IPS-NIHi7 (cell line): Measurements from ENCODE around the gene TACR3.
"Not testable (repeated sequence)": the region's sequence is repeated elsewhere in the genome, so short reads cannot be mapped to it uniquely, and the experiment has no call there.

Source experiments
- DNase-seq: peaks from one replicate; pipeline ENCODE4 v3.0.0; 2012; ENCODE audit warnings: mixed read lengths; ENCODE audit errors: extremely low spot score

Gene TACR3

GRCh38 chr4:103719830-103720207 is at the start of gene TACR3:
TSS of gene TACR3 (minus strand) at chr4:103719985. CDS start at chr4:103719675, 310 bp downstream.
- DNase-seq, result peak; percentile 69

DNA sequence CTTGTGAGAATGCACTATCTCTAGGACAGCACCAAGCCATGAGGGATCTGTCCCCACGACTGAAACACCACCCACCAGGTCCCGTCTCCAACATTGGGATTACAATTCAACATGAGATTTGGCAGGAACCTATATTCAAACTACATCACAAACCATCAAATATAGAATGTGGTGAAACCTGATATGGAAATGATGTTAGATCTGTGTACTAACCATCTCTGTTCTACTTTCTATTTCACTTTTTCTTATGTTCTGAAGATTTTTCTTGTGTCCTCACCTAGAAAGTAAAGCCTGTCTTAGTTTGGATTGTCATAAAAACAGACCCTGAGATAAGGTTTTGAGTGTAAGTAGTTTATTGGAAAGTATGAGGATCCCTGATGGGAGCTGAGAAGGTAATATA is 37.8 kb upstream of the TACR3 start:
- no peak for DNase-seq

DNA sequence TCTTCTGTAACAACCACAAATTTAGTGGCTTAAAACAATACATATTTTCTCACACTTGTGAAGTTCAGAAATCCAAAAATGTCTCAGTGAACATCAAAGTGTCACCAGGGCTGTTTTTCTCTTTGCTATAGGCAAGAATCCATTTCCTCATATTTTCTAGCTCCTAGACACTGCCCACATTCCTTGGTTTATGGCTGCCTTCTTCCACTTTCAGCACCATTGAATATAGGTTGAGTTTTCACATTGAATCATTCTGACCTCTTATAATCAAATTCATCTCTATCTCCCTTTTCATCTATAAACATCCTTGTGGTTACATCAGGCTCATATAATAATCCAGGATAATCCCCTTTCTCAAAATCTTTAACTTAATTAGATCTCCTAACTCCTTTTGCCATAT is 37.0 kb upstream of the TACR3 start:
- no peak for DNase-seq

DNA sequence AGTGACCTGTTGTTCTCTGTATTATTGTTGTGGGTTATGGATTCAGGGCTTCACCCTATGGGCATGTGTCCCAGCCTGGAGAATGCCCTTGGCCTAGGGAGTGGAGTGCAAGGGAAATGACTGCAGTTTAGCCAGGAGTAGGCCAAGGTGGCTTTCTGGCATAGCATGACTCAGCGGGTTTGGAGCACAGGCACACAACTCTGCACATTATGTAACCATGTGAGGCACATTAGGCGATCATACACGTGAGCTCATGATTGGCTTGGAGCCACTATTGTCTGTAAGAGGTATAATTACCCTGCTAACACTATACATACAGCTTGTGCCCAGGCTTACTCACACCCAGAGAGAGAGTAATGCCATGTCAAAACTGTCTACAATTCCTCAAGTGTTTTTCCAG is 35.1 kb upstream of the TACR3 start:
- DNase-seq, result no peak

DNA sequence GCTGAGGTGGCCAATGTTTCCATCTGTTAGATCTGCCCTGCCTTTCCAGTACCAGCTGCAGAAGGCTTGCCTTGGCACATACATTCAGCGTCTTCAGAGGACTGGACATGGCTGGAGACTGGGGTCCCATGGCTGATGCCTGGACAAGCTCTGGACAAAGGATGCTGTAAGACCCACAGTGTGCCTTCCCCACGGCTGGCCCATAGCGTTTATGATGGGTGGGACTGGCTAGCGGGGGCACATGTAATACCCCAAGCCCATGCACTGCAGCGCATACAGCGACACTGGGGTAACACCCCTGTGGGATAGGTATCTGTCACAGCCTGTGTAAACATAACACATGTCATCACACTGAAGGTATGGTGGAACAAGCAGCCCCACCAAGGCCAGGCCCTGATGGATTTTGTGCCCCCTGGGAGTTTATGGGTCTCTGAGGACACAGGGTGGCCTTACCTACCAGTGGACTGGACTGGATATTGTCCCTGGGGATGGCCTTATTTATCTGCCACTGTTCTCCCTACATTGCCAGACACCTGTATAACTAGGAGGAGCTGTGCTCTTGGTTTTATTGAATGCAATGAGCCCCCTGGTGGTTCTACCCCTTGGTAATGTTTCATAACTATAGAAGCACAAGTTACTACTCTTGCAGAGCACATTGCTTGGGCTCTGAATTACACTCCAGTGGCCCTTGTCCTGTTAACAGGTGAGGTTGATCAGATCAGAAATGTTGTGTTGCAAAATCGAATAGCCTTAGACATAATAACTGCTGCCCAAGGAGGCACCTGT is 34.3 kb upstream of the TACR3 start:
- DNase-seq, result no peak

GRCh38 chr4:103723150-103723549 is 3.4 kb upstream of the TACR3 start:
- not testable (repeated sequence) for DNase-seq

- DNase-seq, result no peak
These were observed 1.5 kb upstream of the TACR3 start for GRCh38 chr4:103721251-103721650.

- DNase-seq, result peak; percentile 5
These were observed 876 bp upstream of the TACR3 start for GRCh38 chr4:103720661-103721060.

GRCh38 chr4:103719105-103719829 is 518 bp downstream of the TACR3 start:
- peak; percentile 65 for DNase-seq

- DNase-seq, result no peak
These were observed 27.2 kb downstream of the TACR3 start for GRCh38 chr4:103692615-103693014.

GRCh38 chr4:103673983-103674382 is 45.8 kb downstream of the TACR3 start:
- DNase-seq, result no peak

- not testable (repeated sequence) for DNase-seq
These were observed 53.0 kb downstream of the TACR3 start for GRCh38 chr4:103666764-103667163.

GRCh38 chr4:103664436-103665075 is 55.2 kb downstream of the TACR3 start:
- DNase-seq, result no peak

GRCh38 chr4:103648541-103648940 is 71.2 kb downstream of the TACR3 start:
- no peak for DNase-seq

- no peak for DNase-seq
These were observed 73.8 kb downstream of the TACR3 start for GRCh38 chr4:103645991-103646390.

DNA sequence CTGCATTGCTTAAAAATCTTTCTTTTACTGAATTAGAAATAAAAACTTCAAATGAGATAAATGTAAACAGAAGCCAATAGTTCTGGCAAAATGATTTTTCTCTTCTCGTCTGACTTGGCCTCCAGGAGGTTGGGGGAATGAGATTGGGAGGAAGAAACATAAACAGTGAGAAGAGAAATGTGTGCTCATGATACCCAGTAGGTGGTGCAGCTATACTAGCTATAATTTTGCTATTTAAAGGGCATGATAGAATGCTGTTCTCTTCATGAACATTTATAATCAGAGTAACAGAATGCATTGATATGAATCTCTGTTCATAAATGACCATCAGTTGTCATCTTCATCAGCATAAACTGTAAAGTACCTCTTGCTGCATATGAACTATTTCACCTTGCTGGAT is 85.5 kb downstream of the TACR3 start:
- no peak for DNase-seq

DNA sequence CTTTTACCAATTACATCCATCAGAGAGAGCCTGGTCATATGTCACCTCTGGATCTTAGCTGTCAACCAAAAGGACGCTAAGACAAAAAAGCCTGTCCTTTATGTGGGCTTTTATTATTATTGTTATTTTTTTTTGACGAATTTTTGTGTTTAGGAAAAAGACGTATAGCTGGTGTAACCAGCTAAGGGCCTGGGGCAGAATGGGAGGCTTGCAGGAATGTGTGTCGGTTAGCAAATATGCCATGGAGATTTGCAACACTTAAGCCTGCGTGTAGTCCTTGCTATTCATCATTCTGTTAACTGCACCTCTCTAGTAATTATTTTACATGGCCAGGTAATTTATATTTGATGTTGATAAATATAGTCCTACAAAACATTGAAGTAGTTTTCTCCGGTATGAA is 93.5 kb downstream of the TACR3 start:
- DNase-seq, result no peak

DNA sequence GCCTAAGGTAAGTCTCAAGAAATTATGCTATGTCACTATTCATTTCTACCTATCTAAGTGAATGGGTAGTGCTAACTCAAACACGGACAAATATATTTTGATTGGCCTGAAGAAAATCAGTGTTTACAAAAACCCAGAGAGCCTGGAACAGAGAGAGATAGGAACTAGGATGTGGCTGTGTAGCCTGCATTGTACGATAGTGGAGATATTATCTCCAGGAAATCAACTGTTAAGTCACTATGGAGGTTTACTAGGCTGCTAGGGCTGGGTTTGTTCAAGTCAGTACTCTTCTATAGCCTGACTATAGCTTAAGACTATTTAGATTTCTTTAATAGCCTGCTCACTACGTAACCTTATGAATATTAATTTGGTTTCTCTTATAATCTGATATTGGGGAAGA is 127.9 kb downstream of the TACR3 start:
- no peak for DNase-seq

DNA sequence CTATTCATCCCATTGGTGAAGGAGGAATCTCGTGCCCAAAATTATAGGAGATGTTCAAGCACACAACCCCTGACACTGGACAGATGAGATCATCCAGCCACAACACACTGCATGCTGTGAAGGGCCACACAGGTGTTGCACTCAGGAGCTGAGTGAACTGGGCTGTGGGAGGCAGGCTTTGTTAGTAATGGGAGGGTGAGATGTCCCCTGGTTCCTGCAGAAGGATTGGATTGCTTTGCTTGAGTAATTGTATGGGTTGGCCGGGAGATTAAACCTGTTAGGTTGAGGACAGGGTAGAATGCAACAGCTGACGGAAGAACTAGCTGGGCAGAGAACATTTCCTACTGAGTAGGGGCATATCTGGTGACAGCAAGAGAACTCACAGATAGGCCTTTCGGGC is 152.2 kb downstream of the TACR3 start:
- DNase-seq, result peak; percentile 13

DNA sequence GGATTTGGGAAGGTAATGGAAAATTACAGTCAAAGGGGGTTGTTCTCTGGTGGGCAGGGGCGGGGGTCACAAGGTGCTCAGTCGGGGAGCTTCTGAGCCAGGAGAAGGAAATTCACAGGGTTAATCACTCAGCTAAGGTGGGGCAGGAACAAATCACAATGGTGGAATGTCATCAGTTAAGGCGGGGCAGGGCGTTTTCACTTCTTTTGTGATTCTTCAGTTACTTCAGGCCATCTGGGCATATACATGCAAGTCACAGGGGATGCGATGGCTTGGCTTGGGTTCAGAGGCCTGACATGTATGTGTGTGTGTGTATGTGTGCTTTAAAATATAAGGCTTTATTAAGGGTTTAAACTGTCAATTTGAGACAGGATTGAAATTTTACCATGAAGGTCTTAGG is 160.6 kb downstream of the TACR3 start:
- not testable (repeated sequence) for DNase-seq
